HG03139 (cell line): ENCODE results near the gene LDB2.

Source experiments
- ATAC-seq: cut with Tn5 transposase; IDR thresholded peaks from one replicate; pipeline ENCODE4 v1.9.1; 2021; ENCODE audit not compliant: unreplicated experiment

LDB2 gene

DNA sequence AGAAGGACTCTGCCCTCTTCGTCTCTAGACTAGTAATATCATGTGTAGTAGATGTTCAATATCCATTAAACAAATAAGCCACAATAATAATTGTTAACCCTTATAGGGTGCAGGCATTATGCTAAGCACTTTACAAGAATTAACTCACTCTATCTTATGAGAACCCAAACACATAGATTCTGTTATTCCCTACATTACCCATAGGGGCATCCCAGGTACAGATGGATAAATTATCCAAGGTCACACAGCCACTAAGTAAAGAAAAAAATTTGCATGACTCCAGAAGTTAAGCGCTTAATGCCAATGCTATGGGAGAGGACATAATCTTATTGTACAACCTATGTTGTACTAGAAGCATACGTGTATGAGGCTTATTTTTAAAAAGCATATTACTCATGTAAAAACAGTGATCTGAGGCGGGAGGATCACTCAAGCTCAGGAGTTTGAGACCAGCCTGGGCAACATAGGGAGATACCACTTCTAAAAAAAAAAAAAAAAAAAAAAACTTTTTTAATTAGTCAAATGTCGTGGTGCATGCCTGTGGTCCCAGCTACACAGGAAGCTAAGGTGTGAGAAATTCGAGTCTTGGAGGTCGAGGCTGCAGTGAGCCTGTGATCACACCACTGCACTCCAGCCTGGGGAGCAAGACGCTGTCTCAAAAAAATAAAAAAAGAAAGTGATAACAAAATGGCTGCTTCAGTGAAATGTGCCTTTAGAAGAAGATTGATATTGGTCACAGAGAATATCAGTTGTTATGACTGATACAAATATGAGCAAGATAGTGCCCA is 13.6 kb downstream of the LDB2 start:
- ATAC-seq: no peak

DNA sequence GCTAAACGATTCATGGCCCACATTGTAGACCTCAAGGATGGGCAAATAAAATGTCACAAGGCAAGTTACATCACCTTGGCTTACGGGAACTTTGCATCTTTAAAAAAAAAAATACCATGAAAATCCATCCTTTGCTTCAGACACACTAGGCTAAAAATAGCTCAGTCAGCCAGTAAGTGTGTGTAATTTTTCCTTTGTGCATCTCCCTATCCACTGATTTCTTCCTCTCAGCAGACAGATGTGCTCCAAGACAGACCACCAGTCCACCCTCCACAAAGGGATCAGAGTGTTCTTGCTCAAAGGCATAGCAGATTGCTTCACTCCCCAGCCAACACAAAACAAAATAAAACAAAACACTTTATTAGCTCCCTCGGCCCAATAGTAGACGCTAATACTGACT is 14.6 kb downstream of the LDB2 start:
- ATAC-seq: no peak

DNA sequence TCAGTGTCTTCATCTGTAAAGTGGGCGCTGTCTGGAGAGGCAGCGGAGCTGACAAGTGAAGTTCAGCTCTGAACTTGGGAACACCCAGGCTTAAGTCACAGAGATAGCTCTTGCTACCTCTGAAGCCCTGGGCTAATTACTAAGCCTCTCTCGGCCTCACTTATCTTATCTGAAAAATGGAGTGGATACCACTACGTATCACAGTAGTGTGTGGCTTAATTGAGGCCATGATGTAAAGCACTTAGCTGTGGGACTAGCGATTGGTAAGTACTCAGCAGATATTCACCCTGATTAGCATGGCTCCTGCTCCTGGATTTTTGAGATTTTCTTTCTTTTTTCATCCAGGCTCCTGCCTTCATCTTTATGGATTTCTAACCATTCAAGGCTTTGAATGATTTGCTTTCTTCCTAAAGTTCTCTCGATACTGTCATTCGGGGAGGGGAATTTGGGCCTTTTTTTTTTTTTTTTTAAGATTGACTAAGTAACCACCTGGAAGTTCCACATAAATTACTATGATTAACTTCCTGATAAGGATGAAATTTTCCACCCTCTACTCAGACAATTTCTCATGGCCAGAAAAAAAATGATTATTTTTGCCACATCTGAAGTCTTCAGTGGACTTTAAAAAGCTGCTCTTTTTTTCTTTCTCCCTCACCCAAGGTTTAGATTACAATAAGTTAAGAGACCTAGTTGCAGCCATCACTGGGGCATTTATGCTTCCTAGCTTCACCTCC is 17.1 kb downstream of the LDB2 start:
- no peak for ATAC-seq

DNA sequence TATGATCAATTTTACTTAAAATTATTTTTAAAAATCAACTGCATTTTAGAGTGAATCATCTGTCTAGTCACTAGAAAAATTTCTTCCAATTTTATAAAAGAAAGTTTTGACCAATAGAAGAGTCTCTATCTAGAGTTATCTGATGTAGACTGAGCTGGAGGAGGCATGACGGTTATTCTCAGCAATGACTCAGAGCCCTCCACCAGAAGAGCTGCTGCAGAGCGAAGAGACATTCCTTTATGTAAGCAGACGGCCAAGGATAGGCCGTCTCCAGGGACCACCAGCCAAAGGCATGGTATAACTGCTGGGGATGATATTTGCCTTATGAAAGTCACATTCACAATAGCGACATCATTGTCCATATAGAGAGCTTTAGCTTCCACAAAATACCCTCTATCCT is 23.0 kb downstream of the LDB2 start:
- ATAC-seq: no peak

DNA sequence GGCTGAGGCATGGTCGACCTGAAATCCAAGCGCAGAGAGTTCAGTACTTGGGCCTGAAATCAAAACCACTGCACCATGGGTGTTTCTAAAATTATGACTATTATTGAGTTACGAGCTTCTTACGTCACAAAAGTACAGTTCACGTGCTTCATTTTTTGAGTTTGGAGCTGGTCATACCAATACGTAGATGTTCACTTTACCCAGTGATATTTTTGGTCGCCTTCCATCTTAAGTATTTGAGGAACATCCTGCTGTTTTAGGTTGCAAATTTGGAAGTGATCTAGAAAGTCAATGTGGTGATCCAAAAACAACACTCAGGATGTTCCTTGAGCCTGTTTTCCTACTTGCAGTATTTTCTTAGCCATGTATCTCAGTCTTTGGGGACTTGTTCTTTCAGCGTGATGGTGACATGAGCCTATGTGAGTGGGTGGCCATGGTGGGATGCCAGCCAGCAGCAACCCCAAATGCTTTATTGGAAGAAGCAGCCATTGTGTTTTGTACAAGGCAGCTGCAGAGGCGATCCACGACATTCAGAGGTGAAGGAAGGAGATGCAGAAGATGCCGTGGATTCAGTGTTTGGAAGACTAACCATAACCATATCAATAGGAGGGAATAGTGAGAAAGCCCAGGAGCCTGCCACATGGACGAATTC is 28.7 kb downstream of the LDB2 start:
- ATAC-seq: no peak

DNA sequence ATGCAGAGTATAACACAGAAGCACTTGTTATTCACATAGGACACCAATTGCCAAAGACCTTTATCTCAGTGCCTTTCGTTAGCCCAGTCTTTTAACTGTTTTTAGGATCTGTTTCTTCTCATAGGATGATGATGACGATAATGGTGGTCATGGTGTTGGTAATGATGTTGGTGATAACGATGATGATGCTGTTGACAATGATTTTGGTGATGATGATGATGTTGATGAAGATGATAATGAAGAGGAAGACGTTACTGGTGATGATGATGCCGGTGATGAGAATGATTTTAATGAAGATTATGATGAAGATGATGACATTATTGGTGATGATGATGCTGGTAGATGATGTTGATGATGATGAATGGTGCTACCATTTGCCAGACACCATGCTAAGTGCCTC is 29.8 kb downstream of the LDB2 start:
- no peak for ATAC-seq

DNA sequence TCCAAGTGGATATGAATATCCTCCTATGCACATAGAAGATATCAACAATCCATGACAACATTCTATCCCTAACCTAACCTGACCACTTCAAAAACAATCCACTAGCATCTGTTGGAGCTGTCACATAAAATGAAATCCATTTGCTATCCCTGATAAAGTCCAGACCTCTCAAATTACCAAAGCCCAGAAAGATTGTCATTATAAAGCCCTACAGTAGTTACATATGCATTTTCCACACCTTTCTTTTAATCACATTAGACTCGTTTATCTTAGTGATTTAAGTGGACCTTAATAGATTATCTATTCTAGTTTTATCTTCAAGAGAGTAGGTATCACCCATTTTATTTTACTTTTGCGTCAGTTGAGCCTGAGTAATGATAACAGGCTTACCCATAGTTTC is 30.6 kb downstream of the LDB2 start:
- no peak for ATAC-seq

DNA sequence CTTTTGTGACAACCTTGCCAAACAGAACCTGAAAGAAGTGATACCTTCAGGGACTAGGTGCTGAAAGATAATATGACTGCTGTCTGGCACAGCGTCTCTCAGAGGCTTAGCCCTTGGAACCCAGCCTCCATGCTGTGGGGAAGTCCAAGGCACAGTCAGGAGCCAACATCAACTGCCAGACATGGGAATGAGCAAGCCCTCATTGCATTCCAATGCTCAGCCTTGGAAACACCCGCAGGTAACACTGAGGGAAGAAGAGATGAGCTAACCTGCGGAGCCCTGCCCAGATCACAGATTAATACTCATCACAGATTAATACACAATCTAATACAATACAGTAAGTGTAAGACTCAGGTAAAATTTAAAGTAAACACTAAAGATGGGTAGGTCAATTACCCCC is 31.5 kb downstream of the LDB2 start:
- no peak for ATAC-seq

DNA sequence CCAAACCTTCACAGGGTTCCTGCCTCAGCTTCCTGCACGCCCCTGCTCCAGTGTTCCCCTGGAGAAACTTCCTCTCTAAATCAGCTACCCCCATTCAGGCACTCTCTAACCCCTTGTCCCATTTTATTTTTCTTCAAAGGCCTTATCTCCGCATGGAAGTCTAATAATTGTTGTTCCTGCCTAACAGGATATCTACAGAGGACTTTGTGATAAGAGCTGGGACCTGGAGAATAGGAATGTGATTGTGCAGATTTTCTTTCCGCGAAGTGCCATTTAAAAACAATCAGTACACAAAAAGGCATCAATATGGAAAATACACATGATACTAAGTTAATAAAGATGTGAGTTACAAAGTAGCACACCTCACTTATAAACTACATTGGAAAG is 32.6 kb downstream of the LDB2 start:
- ATAC-seq: no peak

DNA sequence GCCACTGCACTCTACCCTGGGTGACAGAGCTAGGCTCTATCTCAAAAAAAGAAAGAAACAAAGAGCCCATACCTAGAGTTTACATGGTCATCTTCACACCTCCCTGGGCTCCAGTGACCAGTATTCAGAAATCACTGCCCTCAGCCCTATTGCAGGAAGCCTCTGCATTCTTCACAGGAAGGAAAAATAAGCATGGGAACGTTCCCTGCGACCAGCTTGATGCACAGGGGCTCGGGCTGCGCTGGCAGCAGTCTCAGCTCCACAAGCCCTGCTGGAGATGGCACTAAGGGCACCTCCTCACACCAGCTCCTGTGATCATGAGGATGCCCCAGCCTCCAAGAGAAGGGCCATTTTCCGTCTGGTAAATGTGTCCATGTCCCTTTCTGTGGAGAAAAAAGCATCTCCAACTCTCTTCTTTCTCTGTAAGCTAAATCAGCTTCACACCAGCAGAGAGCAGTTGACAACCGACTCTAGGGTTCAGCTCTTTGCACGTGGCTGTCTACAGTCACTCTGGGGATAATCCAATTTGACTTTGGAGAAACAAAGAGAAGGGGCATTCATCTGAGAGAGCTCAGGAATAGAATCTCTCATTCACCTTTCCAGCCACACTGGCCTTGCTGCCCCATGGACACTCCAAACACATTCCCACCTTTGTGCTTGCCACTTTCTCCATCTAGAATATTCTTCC is 33.1 kb downstream of the LDB2 start:
- ATAC-seq: no peak

DNA sequence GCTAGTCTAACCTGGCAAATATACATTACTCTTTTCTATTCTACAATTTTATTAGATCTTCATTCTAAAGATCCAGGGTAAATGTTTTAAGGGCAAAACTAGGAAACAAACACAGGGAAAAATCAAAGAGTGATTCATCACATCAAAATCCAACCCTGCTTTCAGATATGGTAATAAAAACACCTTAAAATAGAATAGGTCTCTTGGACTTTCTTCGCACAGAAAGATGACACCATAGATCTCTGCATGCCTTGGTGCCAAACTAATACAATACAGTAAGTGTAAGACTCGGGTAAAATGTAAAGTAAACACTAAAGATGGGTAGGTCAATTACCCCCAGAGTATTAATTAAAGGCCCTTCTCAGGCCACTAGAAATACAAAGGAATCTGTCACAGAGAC is 34.2 kb downstream of the LDB2 start:
- no peak for ATAC-seq

DNA sequence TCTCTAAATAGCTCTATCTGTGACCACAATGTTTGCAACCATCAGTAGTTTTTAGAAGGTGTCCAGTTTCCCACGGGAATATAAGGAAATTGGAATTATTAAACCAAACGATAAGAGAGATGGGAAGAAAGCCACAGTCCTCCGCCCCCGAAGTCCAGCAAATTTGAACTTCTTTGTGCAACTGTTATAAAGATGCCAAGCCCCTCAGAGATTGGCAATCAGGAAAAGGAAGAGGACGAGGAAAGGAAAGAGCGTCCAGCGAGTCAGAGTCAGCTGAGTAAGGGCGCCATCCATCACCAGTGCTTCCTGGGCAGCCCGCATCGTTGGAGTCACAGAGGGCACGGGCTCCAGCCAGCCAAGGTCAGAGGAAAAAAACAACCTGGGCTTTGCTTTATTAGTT is 35.7 kb downstream of the LDB2 start:
- ATAC-seq: no peak

DNA sequence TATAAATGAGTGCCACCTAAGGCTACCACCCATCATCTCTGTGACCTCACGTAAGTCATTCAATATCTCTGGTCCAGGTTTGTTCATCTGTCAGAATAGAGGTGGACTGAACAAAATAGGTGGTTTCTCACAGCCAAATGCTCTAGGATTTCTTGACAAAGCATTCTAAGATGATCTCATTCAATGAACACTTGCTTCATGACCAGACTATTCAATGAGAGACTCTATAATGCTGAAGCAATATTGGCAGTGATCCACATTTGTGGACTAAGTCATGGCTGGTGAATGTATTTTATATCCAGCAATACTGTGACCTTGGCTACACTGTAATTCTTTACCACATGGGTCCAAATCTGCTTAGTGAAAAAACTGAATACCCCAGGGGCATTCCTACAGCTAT is 37.9 kb downstream of the LDB2 start:
- ATAC-seq: no peak

DNA sequence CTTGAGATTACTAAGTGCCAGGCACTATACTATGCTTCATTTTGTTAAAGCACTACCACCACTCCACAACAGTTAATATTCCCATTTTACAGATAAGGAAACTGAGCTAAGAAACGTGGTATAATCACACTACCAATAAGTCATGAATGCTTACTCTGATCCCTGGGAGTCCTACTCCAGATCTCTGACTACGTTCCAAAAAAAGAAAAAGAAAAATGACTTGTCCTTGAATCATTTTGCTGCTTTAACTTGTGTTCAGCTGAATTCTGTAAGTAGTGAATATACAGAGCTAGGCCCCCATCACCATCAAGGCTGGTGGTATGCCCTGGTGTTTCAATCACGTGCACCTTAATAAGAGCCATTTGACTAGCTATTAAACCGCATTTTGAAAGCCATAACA is 39.4 kb downstream of the LDB2 start:
- no peak for ATAC-seq

DNA sequence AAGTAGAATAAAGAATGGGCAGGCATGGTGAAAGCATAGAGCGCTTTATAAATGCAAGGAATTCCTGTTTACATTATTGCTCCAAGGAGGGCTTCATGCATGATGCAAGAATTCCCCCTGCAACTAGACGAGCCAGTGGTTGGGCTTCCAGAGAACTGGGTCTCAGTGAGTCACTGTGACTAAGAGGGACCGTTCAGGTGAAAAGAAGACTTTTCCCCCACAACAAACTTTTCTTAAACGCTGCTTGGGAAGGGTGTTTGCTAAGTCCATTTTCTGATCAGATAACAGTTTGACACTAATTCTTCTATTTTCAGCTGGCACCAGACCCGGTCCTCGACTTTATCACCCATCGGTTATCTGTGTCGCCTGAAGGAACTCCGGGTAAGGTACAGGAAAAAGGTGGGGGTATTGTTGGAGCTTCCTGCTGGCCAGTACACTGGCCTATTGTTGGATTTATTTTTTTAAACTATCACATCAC is 40.1 kb downstream of the LDB2 start:
- no peak for ATAC-seq

DNA sequence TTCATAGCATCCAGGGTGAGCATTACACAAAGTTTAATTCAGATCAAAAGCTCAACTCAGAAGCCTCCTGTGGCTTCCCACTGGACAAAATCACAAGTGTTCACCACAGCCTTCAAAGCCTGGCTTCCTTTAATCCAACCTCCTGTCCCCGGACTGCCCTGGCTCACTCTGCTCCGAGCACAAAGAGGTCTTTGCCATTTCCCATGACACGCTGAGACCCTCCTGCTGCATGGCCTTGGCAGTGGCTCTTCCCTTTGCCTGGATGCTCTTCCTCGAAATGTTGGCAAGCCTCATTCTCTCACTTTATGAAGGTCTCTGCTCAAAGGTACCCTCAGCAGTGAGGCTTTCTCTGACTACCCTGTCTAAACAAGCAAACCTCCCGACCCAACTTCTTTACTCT is 41.0 kb downstream of the LDB2 start:
- no peak for ATAC-seq

DNA sequence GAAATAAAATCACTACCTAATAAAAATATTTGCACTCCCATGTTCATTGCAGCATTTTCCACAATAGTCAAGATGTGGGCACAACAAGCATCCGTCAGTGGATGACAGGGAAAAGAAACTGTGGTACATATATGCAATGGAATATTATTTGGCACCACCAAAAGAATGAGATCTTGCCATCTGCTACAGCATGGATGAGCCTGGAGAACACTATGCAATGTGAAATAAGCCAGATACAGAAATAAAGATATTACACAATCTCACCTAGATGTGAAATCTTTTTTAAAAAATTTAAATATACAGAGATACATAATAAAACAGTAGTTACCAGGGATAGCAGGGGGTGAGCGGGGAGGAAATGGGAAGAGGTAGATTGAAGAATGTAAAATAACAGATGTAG is 44.8 kb downstream of the LDB2 start:
- ATAC-seq: no peak

DNA sequence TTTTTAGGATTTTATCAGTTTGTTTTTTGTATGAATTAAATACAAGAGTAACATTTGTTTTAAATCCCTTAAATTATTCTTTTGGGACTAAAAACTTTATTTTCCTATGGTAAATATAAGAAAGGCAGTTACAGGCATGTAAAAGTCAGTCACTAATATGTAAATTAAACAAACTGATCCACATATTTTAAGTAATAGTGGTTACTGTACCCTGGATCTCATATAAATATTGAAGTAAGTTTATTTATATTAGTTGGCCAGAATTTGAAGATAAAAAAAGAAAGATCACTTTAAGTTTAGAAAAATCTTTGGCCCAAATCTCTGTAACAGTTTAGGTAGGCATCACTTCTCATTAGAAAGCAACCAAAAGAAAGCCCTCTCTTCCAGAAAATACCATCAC is 45.8 kb downstream of the LDB2 start:
- no peak for ATAC-seq

DNA sequence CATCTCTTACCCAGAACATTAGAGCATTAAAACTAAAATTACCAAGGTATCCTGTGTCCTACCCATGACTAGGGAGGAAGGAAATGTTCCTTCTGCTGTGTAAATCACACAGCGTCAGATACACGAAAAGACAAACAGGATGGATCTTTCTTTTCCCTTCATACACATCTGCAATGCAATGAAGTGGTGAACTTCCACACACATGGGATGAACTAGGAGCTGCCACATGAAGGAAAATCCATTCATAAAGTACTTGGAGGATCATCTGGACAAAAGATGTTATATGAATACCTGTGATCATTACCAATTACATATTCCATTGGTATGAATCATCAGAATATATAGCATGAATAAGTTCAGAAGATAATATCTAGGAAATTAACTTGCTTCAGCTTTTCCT is 46.2 kb downstream of the LDB2 start:
- no peak for ATAC-seq

DNA sequence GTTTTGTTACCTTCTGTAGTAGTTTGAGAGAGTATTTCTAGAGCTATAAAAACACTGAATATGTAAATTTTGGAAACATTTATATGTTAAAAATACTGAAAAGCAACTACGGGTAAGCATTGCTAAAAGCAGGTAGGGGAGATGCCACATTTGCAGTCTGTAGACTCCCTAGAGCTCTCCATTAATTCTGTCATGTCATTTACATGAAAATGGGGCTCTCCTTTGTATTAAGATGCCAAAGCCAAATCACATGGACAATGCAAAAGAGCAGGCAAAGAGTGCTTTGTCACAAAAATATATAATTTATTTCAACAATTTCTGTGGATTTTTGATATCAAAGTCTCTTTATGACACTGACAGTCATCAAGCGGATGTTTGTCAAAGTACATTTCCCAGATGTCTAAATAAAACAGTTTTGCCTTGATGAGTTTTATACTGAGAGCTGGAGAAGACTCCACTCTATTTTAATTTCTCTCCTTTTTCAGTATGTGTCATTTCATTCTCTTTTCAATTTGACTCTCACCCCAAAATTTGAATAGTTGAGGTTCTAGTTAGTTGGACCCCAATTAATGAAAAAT is 51.8 kb downstream of the LDB2 start:
- no peak for ATAC-seq
